GM19328 (cell line): Measurements from ENCODE around the gene TRAIP.

Experiments used
- ATAC-seq: cut with Tn5 transposase; IDR thresholded peaks from one replicate; pipeline ENCODE4 v1.9.1; 2021; ENCODE audit warnings: mild to moderate bottlenecking, moderate library complexity; ENCODE audit not compliant: unreplicated experiment

The TRAIP gene

GRCh38 chr3:49876567-49876966 lies 20.2 kb upstream of the TRAIP start:
- no peak for ATAC-seq

GRCh38 chr3:49873623-49874022 lies 17.3 kb upstream of the TRAIP start:
- ATAC-seq = no peak

DNA sequence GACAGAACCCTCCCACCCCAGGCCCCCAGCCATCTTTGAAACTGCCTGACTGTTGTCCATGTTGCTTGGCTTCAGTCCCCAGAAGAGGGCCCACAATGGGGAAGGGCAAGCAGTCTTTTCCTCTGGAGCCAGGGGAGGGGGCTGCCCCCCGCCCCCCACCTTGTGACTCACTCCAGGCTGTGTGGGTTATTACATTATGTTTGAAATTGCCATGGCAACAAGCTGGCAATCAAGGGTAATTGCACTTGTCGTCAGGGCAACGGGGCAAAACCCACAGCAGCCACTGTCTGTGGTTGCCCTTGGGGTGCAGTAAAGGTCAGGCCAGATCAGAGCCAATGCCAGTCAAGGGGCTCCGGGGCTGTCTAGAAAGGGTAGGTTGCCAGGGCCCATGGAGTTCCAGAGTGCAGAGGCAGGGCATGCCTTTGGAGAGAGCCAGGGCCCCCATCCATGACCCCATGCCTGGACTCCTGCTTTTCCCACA lies 16.5 kb upstream of the TRAIP start:
- no peak for ATAC-seq

GRCh38 chr3:49871531-49872153 lies 15.3 kb upstream of the TRAIP start:
- no peak for ATAC-seq

DNA sequence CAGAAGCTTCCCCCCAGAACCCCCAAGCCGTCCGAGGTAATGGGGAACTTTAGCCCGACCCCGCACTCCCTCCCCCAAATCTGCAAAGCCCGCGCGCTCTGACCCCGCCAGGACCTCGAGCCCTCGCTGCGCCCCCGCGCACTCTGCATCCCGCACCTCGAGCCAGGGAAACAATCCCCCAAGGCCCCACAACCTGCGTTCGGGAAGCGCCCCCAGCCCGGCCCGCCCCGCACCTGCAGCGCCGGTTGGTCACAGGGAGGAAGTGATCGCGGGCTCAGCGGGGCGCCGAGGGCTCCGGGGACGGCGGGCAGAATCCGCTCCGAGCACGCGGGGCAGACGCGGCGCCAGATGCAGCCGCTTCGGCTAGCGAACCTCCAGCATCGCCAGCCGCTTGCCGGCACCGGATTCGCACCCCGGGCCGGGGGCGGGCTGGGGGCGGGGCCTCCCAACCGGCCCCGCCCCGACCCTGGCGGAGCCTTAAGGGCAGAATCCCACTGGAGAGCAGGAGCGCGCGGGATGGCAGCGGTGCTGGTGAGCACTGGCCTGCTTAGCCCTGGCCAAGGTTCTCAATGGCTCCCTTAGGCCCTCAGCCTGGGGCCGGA lies 13.3 kb upstream of the TRAIP start, which contains the start of gene CAMKV:
TSS of gene CAMKV (minus strand) at position 382 of the 602 bp plus-strand sequence. CDS start 7,518 bp downstream, outside the sequence.
- ATAC-seq = no peak

- no peak for ATAC-seq
These were observed 12.6 kb upstream of the TRAIP start for GRCh38 chr3:49868862-49869466.

GRCh38 chr3:49867871-49868321 lies 11.5 kb upstream of the TRAIP start:
- no peak for ATAC-seq

GRCh38 chr3:49867400-49867799 lies 11.0 kb upstream of the TRAIP start:
- ATAC-seq = no peak

- no peak for ATAC-seq
These were observed 8.9 kb upstream of the TRAIP start for GRCh38 chr3:49865198-49865784.

- no peak for ATAC-seq
These were observed 8.1 kb upstream of the TRAIP start for GRCh38 chr3:49864505-49864904.

GRCh38 chr3:49859576-49860305 lies 3.4 kb upstream of the TRAIP start:
- no peak for ATAC-seq

GRCh38 chr3:49855662-49856061 lies 702 bp downstream of the TRAIP start:
- no peak for ATAC-seq

GRCh38 chr3:49845694-49846093 lies 10.7 kb downstream of the TRAIP start:
- no peak for ATAC-seq

GRCh38 chr3:49844464-49845183 lies 11.7 kb downstream of the TRAIP start:
- ATAC-seq = no peak

DNA sequence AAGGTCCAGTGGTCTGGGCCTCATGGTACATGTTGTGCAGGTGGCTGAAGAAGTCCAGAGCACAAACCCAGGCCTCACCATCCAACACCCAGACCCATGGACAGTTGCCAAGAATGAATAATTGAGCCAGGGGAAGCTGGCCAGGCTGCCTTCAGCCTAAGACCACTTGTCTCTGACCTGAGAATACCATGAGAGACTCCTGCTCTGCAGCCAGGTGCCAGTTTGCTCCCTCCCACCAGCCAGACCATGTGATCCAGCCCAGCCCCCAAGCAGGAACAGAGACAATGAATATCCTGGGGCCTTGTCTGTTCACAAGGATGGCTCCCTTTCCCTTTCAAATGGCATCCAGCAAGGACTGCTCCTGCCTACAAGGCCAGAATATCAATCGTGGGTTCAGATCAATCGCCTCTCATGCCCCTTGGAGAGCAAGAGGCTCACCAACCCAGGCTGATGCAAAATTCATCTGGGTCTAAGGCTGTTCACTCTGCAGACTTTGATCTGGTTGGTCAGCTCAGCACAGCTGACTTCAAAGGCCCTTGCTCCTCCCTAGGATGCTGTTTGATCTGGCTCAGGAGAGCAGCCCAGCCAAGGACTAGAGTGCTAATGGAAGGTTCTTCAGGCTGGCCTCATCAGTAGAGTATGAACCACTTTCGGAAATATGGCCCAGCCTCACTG lies 13.4 kb downstream of the TRAIP start:
- ATAC-seq = no peak

DNA sequence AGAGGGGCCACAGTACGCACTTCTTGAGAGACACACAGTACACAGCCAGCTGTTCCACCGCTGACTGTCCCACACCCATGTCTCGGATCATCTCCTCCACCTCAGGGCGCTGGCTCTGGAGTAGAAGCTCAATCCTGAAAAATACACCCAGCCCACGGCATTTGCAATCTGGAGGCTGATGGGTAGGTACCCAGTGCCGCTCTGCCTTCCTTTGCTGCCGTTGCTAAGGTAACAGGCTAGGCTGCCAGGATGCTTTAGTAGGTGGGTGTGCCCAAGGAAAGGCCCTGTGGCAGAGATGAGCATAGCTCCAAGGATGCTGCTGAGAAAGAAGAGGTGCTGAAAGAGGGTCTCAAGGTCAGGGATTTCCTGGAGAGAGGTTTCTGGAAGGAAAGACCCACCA lies 14.6 kb downstream of the TRAIP start:
- ATAC-seq = no peak

- ATAC-seq = no peak
These were observed 15.2 kb downstream of the TRAIP start for GRCh38 chr3:49841126-49841696.

DNA sequence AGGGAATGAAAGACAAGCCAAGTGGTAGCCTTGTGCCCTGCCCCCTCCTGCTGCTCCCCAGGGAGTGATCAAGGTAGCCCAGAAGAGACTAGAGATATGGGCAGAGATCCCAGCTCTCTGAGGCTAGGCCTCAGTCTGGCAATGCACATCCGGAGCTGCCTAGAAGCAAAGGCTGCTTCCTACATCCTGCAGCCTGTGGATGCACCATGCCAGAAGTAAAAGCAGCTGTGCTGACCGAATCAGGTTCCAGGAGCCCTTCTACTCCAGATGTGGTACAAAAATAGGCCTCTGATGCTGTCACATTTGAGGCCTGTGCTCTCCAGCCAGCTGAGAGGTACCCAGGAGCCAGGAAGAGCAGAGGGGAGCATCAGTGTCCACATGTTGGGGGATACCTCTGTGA lies 16.0 kb downstream of the TRAIP start:
- ATAC-seq = no peak

- ATAC-seq = no peak
These were observed 17.1 kb downstream of the TRAIP start for GRCh38 chr3:49839193-49839809.
